Effector memory CD8-positive, alpha-beta T cell (primary cell): ENCODE measurements around the gene FTL.
A peak's percentile ranks its signal among the peaks of the same experiment; 100 is the strongest.

Experiments
- ATAC-seq: fragments of 150-1000 bp; cut with Tn5 transposase; replicated peaks from 2 replicates; pipeline ENCODE4 v1.10.0; 2021; ENCODE audit warnings: mild to moderate bottlenecking, moderate library complexity
- DNase-seq, 3 experiments: peaks; one replicate each; pipeline ENCODE4 v3.0.0; 2021
- H3K27ac Mint-ChIP-seq, 2 donors: one replicate each; pipeline ENCODE4 v1.8.0; 2022; ENCODE audit warnings: mild to moderate bottlenecking in 2 of 2, mixed read lengths in 2 of 2, moderate library complexity in 2 of 2
- H3K27me3 Mint-ChIP-seq, 2 donors: one replicate each; pipeline ENCODE4 v1.8.0; 2022; ENCODE audit warnings: mixed read lengths in 2 of 2
- H3K36me3 Mint-ChIP-seq: one replicate; pipeline ENCODE4 v1.8.0; 2022; ENCODE audit warnings: mild to moderate bottlenecking, moderate library complexity, mixed read lengths; ENCODE audit not compliant: insufficient read depth
- H3K4me1 Mint-ChIP-seq, 2 donors: one replicate each; pipeline ENCODE4 v1.8.0; 2022; ENCODE audit warnings: low read depth in 2 of 2, mixed read lengths in 2 of 2
- H3K4me3 Mint-ChIP-seq, 2 donors: one replicate each; pipeline ENCODE4 v1.8.0; 2022; ENCODE audit warnings: mild to moderate bottlenecking in 2 of 2, mixed read lengths in 2 of 2, moderate library complexity in 2 of 2
- H3K9me3 Mint-ChIP-seq, 2 donors: one replicate each; pipeline ENCODE4 v1.8.0; 2022; ENCODE audit warnings: mixed read lengths in 2 of 2

Gene FTL

GRCh38 chr19:48997972-48998371 lies 32.9 kb downstream of the FTL start:
- H3K4me1 Mint-ChIP-seq, result peaks cover 23 to 26% of the 10 kb centered on the region in 2 donors
- no peaks in the 10 kb centered on the region for H3K27me3 Mint-ChIP-seq
- peaks cover 20% of the 10 kb centered on the region for H3K36me3 Mint-ChIP-seq
- H3K27ac Mint-ChIP-seq, result peak overlapping the region in 1 of 2 donors; percentile 49
- no peaks in the 10 kb centered on the region for H3K9me3 Mint-ChIP-seq
- DNase-seq (peak; percentile 29 to 54 (median 40)), ATAC-seq (no peak)
- no peak overlapping the region for H3K4me3 Mint-ChIP-seq

- H3K9me3 Mint-ChIP-seq, result no peaks in the 10 kb centered on the region
- no peak overlapping the region for H3K27ac Mint-ChIP-seq
- DNase-seq, result peak; percentile 56 to 59 (median 59)
- no peak overlapping the region for H3K4me3 Mint-ChIP-seq
- H3K27me3 Mint-ChIP-seq, result no peaks in the 10 kb centered on the region
- peak; percentile 91 for ATAC-seq
- H3K4me1 Mint-ChIP-seq, result peaks cover 14 to 17% of the 10 kb centered on the region in 2 donors
- peaks cover 25% of the 10 kb centered on the region for H3K36me3 Mint-ChIP-seq
Observed at GRCh38 chr19:48999481-49000325, 34.6 kb downstream of the FTL start.

- Mint-ChIP-seq H3K4me1 (peaks cover 3 to 7% of the 10 kb centered on the region in 2 donors), H3K27ac (no peak overlapping the region), H3K27me3 (no peaks in the 10 kb centered on the region), H3K36me3 (peaks cover 33% of the 10 kb centered on the region), H3K9me3 (no peaks in the 10 kb centered on the region), H3K4me3 (no peak overlapping the region)
- no peak for DNase-seq
- no peak for ATAC-seq
Observed at GRCh38 chr19:49004133-49004532, 39.0 kb downstream of the FTL start.

GRCh38 chr19:49004964-49005614 lies 40.0 kb downstream of the FTL start:
- Mint-ChIP-seq H3K9me3 (no peaks in the 10 kb centered on the region), H3K36me3 (peaks cover 38% of the 10 kb centered on the region), H3K27me3 (no peaks in the 10 kb centered on the region), H3K4me3 (no peak overlapping the region), H3K4me1 (no peaks in the 10 kb centered on the region), H3K27ac (no peak overlapping the region)
- ATAC-seq (no peak), DNase-seq (no peak)

GRCh38 chr19:49006905-49007304 lies 41.8 kb downstream of the FTL start:
- no peak for ATAC-seq
- Mint-ChIP-seq H3K4me3 (no peak overlapping the region), H3K9me3 (no peaks in the 10 kb centered on the region), H3K27ac (no peak overlapping the region), H3K36me3 (peaks cover 43% of the 10 kb centered on the region), H3K27me3 (no peaks in the 10 kb centered on the region), H3K4me1 (no peaks in the 10 kb centered on the region)
- DNase-seq, result no peak

GRCh38 chr19:49009828-49010227 lies 44.7 kb downstream of the FTL start:
- H3K27me3 Mint-ChIP-seq, result no peaks in the 10 kb centered on the region
- H3K27ac Mint-ChIP-seq, result no peak overlapping the region
- no peaks in the 10 kb centered on the region for H3K4me1 Mint-ChIP-seq
- peaks cover 24% of the 10 kb centered on the region for H3K36me3 Mint-ChIP-seq
- H3K9me3 Mint-ChIP-seq, result no peaks in the 10 kb centered on the region
- no peak overlapping the region for H3K4me3 Mint-ChIP-seq
- DNase-seq, result no peak
- ATAC-seq, result no peak

GRCh38 chr19:49010453-49010852 lies 45.3 kb downstream of the FTL start:
- ATAC-seq, result no peak

GRCh38 chr19:49011194-49011593 lies 46.1 kb downstream of the FTL start:
- Mint-ChIP-seq H3K27ac (no peak overlapping the region), H3K4me1 (no peaks in the 10 kb centered on the region), H3K9me3 (no peaks in the 10 kb centered on the region), H3K27me3 (no peaks in the 10 kb centered on the region), H3K36me3 (peaks cover 15% of the 10 kb centered on the region), H3K4me3 (no peak overlapping the region)
- DNase-seq, result no peak
- ATAC-seq, result no peak

More at GRCh38 chr19:49010453-49010852, 45.3 kb downstream of the FTL start:
- no peaks in the 10 kb centered on the region for H3K9me3 Mint-ChIP-seq
- H3K4me3 Mint-ChIP-seq, result no peak overlapping the region
- H3K4me1 Mint-ChIP-seq, result no peaks in the 10 kb centered on the region
- H3K27ac Mint-ChIP-seq, result no peak overlapping the region
- peaks cover 21% of the 10 kb centered on the region for H3K36me3 Mint-ChIP-seq
- DNase-seq, result no peak
- no peaks in the 10 kb centered on the region for H3K27me3 Mint-ChIP-seq

GRCh38 chr19:49014123-49014869 lies 49.2 kb downstream of the FTL start:
- Mint-ChIP-seq H3K4me1 (peaks cover 7 to 8% of the 10 kb centered on the region in 2 donors), H3K36me3 (peaks cover 16% of the 10 kb centered on the region), H3K4me3 (no peak overlapping the region), H3K9me3 (no peaks in the 10 kb centered on the region), H3K27ac (peak overlapping the region in 1 of 2 donors; percentile 62), H3K27me3 (peaks cover 0 to 5% of the 10 kb centered on the region in 2 donors)
- ATAC-seq (no peak), DNase-seq (no peak)

- ATAC-seq, result no peak
- Mint-ChIP-seq H3K4me1 (peaks cover 8 to 12% of the 10 kb centered on the region in 2 donors), H3K36me3 (peaks cover 14% of the 10 kb centered on the region), H3K27ac (no peak overlapping the region), H3K27me3 (peaks cover 0 to 8% of the 10 kb centered on the region in 2 donors), H3K4me3 (no peak overlapping the region), H3K9me3 (no peaks in the 10 kb centered on the region)
- DNase-seq, result no peak
Observed at GRCh38 chr19:49014870-49015255, 49.8 kb downstream of the FTL start.

- H3K27ac Mint-ChIP-seq, result peak overlapping the region in 1 of 2 donors; percentile 58
- H3K9me3 Mint-ChIP-seq, result no peaks in the 10 kb centered on the region
- peaks cover 10 to 16% of the 10 kb centered on the region in 2 donors for H3K4me1 Mint-ChIP-seq
Observed at GRCh38 chr19:49016067-49016839, 51.1 kb downstream of the FTL start.

More at GRCh38 chr19:49016067-49016839, 51.1 kb downstream of the FTL start:
- DNase-seq, result no peak
- Mint-ChIP-seq H3K36me3 (peaks cover 4% of the 10 kb centered on the region), H3K27me3 (peaks cover 0 to 8% of the 10 kb centered on the region in 2 donors), H3K4me3 (no peak overlapping the region)
- ATAC-seq, result no peak
